ENCODE data around the gene ASF1B.

DNA sequence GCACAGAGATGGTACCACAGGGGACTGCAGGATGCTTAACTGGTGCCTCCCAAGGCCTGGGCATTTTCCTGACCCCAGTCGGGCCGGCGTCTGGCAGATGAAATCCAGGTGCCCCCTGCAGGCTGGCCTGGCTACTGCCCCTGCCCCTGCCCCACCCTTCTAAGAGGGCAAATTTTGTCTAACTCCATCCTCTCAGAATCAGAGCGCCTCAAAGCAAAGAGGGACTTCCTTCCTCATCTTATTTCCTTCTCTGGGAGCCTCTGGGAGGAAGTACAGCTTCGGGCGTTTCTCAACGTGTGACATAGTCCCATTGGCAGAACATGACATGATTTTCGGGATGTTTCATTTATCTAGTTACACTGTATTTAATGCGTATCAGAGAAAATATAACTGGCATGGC is 21.5 kb downstream of the ASF1B start:
- TF ChIP-seq, protein P1, sequence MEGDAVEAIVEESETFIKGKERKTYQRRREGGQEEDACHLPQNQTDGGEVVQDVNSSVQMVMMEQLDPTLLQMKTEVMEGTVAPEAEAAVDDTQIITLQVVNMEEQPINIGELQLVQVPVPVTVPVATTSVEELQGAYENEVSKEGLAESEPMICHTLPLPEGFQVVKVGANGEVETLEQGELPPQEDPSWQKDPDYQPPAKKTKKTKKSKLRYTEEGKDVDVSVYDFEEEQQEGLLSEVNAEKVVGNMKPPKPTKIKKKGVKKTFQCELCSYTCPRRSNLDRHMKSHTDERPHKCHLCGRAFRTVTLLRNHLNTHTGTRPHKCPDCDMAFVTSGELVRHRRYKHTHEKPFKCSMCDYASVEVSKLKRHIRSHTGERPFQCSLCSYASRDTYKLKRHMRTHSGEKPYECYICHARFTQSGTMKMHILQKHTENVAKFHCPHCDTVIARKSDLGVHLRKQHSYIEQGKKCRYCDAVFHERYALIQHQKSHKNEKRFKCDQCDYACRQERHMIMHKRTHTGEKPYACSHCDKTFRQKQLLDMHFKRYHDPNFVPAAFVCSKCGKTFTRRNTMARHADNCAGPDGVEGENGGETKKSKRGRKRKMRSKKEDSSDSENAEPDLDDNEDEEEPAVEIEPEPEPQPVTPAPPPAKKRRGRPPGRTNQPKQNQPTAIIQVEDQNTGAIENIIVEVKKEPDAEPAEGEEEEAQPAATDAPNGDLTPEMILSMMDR (conservative IDR thresholded peaks at IDR 0.05): peak; percentile 76
- TF ChIP-seq EZH2 (IDR thresholded peaks at IDR 0.05; ENCODE audit: low read depth): no peak
